ENCODE measurements around the gene CCSER1. TPM values are rescaled to one million over a fixed set of nuclear protein-coding genes. Genes with fewer than 3 reads are reported as not detected.

CCSER1 gene
- total and polyA plus RNA-seq, 2 experiments from 2014 or later = 2.9 to 3.4 TPM

DNA sequence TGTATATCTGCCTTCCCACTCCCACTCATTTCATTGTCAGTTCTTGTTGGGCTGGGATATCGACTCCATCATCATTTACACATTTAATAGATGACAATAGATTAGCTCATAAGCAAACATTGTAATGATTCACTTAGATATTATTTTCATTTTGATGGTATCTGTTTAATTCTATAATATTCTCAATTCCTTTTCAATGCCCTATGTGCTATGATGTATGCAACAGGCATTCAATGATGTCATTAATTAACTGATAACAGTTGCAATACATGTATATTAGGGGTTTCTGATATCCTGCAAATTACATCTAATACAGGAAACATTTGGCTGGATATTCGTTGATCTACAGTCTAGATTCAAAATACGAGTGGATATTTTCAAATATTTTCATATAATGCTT is 850.5 kb downstream of the CCSER1 start:
- H2AFZ ChIP-seq = no peak overlapping the region
- no peaks in the 10 kb centered on the region for H3K79me2 ChIP-seq (replicated peaks; ENCODE audit: insufficient read depth)
- DNase-seq (ENCODE audit: low spot score) (no peak), ATAC-seq (no peak)
- TF ChIP-seq, protein P1, sequence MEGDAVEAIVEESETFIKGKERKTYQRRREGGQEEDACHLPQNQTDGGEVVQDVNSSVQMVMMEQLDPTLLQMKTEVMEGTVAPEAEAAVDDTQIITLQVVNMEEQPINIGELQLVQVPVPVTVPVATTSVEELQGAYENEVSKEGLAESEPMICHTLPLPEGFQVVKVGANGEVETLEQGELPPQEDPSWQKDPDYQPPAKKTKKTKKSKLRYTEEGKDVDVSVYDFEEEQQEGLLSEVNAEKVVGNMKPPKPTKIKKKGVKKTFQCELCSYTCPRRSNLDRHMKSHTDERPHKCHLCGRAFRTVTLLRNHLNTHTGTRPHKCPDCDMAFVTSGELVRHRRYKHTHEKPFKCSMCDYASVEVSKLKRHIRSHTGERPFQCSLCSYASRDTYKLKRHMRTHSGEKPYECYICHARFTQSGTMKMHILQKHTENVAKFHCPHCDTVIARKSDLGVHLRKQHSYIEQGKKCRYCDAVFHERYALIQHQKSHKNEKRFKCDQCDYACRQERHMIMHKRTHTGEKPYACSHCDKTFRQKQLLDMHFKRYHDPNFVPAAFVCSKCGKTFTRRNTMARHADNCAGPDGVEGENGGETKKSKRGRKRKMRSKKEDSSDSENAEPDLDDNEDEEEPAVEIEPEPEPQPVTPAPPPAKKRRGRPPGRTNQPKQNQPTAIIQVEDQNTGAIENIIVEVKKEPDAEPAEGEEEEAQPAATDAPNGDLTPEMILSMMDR (conservative IDR thresholded peaks at IDR 0.05; ENCODE audit: low read depth in 2 of 2) = no peak
- no peak for TF ChIP-seq STAT1 (IDR thresholded peaks at IDR 0.05; ENCODE audit: unreplicated experiment)
- no peak for TF ChIP-seq ZNF114 (CRISPR knock-in tag; IDR thresholded peaks at IDR 0.05)
- no peak for TF ChIP-seq ZNF331 (CRISPR knock-in tag; IDR thresholded peaks at IDR 0.05; ENCODE audit: low read depth)
- TF ChIP-seq EZH2phosphoT487 (IDR thresholded peaks at IDR 0.05; ENCODE audit: unreplicated experiment) = no peak
- TF ChIP-seq, protein P2, sequence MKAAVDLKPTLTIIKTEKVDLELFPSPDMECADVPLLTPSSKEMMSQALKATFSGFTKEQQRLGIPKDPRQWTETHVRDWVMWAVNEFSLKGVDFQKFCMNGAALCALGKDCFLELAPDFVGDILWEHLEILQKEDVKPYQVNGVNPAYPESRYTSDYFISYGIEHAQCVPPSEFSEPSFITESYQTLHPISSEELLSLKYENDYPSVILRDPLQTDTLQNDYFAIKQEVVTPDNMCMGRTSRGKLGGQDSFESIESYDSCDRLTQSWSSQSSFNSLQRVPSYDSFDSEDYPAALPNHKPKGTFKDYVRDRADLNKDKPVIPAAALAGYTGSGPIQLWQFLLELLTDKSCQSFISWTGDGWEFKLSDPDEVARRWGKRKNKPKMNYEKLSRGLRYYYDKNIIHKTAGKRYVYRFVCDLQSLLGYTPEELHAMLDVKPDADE (IDR thresholded peaks at IDR 0.05) = no peak
- TF ChIP-seq, protein P3, sequence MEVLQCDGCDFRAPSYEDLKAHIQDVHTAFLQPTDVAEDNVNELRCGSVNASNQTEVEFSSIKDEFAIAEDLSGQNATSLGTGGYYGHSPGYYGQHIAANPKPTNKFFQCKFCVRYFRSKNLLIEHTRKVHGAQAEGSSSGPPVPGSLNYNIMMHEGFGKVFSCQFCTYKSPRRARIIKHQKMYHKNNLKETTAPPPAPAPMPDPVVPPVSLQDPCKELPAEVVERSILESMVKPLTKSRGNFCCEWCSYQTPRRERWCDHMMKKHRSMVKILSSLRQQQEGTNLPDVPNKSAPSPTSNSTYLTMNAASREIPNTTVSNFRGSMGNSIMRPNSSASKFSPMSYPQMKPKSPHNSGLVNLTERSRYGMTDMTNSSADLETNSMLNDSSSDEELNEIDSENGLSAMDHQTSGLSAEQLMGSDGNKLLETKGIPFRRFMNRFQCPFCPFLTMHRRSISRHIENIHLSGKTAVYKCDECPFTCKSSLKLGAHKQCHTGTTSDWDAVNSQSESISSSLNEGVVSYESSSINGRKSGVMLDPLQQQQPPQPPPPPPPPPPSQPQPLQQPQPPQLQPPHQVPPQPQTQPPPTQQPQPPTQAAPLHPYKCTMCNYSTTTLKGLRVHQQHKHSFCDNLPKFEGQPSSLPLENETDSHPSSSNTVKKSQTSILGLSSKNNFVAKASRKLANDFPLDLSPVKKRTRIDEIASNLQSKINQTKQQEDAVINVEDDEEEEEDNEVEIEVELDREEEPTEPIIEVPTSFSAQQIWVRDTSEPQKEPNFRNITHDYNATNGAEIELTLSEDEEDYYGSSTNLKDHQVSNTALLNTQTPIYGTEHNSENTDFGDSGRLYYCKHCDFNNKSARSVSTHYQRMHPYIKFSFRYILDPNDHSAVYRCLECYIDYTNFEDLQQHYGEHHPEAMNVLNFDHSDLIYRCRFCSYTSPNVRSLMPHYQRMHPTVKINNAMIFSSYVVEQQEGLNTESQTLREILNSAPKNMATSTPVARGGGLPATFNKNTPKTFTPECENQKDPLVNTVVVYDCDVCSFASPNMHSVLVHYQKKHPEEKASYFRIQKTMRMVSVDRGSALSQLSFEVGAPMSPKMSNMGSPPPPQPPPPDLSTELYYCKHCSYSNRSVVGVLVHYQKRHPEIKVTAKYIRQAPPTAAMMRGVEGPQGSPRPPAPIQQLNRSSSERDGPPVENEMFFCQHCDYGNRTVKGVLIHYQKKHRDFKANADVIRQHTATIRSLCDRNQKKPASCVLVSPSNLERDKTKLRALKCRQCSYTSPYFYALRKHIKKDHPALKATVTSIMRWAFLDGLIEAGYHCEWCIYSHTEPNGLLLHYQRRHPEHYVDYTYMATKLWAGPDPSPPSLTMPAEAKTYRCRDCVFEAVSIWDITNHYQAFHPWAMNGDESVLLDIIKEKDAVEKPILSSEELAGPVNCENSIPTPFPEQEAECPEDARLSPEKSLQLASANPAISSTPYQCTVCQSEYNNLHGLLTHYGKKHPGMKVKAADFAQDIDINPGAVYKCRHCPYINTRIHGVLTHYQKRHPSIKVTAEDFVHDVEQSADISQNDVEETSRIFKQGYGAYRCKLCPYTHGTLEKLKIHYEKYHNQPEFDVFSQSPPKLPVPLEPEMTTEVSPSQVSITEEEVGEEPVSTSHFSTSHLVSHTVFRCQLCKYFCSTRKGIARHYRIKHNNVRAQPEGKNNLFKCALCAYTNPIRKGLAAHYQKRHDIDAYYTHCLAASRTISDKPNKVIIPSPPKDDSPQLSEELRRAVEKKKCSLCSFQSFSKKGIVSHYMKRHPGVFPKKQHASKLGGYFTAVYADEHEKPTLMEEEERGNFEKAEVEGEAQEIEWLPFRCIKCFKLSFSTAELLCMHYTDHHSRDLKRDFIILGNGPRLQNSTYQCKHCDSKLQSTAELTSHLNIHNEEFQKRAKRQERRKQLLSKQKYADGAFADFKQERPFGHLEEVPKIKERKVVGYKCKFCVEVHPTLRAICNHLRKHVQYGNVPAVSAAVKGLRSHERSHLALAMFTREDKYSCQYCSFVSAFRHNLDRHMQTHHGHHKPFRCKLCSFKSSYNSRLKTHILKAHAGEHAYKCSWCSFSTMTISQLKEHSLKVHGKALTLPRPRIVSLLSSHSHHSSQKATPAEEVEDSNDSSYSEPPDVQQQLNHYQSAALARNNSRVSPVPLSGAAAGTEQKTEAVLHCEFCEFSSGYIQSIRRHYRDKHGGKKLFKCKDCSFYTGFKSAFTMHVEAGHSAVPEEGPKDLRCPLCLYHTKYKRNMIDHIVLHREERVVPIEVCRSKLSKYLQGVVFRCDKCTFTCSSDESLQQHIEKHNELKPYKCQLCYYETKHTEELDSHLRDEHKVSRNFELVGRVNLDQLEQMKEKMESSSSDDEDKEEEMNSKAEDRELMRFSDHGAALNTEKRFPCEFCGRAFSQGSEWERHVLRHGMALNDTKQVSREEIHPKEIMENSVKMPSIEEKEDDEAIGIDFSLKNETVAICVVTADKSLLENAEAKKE (CRISPR knock-in tag; IDR thresholded peaks at IDR 0.05) = no peak
- no peaks in the 10 kb centered on the region for H3K4me1 ChIP-seq (ENCODE audit: insufficient read depth)
- Mint-ChIP-seq H3K36me3 (ENCODE audit: low read depth) (no peaks in the 10 kb centered on the region), H3K9me3 (no peaks in the 10 kb centered on the region; the same call in 2 of the 3 replicates), H3K27ac (no peak overlapping the region), H3K4me1 (peaks cover 5% of the 10 kb centered on the region), H3K4me3 (no peak overlapping the region), H3K27me3 (ENCODE audit: insufficient read depth, low read depth, poor library complexity) (peaks cover 2% of the 10 kb centered on the region)
- H3K36me3 ChIP-seq (ENCODE audit: insufficient read depth) = no peaks in the 10 kb centered on the region
- H4K20me1 ChIP-seq (replicated peaks; ENCODE audit: insufficient read depth) = no peaks in the 10 kb centered on the region
- no peaks in the 10 kb centered on the region; the same call in none of the 2 replicates for H3K9me2 ChIP-seq (ENCODE audit: insufficient read depth)
- H3F3A ChIP-seq (replicated peaks; ENCODE audit: low read depth) = no peaks in the 10 kb centered on the region
- no peaks in the 10 kb centered on the region for H3K27me3 ChIP-seq (ENCODE audit: insufficient read depth)
- H3K27ac ChIP-seq (ENCODE audit: low read depth) = no peak overlapping the region
- H3K4me2 ChIP-seq = no peak overlapping the region
- no peak overlapping the region for H3K4me3 ChIP-seq
